GM18508 (cell line): ENCODE data around the gene HTT.
"Not testable (repeated sequence)": the region's sequence is repeated elsewhere in the genome, so short reads cannot be mapped to it uniquely, and the experiment has no call there.

ENCODE experiments used
- ATAC-seq: cut with Tn5 transposase; IDR thresholded peaks from one replicate; pipeline ENCODE4 v1.9.1; 2021; ENCODE audit warnings: moderate number of reproducible peaks; ENCODE audit not compliant: insufficient read depth, unreplicated experiment

Gene HTT

DNA sequence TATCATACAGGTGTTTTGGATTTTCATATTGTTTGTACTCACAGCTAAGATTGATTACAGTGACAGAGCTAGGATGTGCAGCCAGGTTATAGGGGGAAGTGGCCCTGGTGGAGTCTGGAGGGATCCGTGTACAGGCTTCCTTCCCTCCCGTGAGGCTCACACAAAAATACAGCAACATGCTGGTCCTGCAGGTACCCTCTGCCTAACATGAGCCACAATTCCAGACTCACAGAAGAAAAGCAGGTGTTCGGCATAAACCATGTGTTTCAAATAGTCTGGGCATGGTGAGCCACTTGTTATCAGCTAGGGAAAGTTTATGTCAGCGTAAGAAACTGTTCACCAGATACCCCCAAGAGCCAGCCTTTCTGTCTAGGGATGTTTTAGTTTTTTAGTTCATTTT lies 82.9 kb downstream of the HTT start:
- ATAC-seq, result no peak

DNA sequence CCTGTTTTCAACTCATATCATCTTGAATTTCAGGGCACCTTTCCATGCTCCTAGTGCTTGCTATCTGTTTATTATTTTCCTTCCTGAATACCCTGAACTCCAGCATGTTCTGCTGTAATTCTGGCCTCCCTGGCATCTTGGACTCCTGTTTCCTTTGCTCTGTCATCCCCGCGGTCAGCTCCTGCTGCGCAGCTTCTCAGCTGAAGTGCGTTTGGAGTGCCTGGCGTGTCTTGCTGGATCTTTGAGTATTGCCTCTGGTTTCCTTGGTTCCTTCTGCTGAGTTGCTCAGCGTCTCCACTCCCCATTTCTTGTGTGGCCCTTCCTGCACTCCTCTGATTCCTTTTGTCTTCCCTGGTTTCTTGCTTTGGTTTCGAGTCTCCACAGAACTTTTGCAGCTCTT lies 84.4 kb downstream of the HTT start:
- ATAC-seq, result no peak

DNA sequence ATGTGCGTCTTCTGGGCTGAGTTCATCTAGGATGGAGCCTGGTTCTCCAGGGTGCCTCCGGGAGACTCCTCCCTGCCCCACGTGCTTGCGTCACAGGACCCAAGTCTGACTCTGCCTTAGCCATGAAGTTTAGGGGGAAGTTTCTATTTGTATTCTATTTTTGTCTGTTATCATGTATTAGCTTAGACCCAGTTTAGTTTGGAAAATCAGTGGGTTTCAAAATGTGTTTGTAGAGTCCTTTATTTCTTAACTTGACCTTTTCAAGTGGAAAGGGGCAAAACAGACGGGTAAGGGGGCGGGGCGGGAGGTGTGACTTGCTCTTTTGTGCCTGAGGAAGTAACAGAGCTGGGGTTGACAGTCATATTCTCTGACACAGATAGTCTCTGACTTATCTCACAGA lies 86.0 kb downstream of the HTT start:
- ATAC-seq, result no peak

DNA sequence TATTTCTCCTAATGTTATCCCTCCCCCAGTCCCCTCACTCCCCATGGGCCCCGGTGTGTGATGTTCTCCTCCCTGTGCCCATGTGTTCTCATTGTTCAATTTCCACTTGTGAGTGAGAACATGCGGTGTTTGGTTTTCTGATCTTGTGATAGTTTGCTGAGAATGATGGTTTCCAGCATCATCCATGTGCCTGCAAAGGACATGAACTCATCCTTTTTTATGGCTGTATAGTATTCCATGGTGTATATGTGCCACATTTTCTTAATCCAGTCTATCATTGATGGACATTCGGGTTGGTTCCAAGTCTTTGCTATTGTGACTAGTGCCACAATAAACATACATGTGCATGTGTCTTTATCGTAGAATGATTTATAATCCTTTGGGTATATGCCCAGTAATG lies 86.6 kb downstream of the HTT start:
- not testable (repeated sequence) for ATAC-seq

DNA sequence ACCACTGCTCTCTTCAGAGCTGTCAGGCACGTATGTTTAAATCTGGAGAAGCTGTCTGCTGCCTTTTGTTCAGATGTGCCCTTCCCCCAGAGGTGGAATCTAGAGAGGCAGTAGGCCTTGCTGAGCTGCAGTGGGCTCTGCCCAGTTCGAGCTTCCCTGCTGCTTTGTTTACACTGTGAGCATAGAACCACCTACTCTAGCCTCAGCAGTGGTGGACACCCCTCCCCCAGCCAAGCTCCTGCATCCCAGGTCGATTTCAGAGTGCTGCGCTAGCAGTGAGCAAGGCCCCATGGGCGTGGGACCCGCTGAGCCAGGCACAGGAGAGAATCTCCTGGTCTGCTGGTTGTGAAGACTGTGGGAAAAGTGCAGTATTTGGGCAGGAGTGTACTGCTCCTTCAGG lies 92.0 kb downstream of the HTT start:
- not testable (repeated sequence) for ATAC-seq

DNA sequence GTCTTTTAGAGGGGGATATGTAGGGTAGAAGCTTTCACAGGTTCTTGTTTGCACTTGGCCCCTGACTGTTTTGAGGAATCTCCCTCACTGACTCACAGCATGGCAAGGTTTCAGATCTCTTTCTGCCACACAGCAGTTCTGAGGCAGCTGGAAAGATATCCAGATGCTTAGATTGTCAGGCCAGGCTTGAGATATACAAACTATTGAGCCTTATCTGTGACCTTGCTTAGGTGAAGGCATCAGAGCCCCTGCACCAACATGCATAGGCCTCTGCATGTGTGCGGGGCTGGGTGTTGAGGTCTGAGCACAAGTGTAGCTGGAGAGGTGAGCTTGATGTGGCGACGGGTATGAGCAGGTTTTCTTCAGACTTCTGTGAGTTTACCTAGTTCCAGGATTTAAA lies 93.5 kb downstream of the HTT start:
- no peak for ATAC-seq

DNA sequence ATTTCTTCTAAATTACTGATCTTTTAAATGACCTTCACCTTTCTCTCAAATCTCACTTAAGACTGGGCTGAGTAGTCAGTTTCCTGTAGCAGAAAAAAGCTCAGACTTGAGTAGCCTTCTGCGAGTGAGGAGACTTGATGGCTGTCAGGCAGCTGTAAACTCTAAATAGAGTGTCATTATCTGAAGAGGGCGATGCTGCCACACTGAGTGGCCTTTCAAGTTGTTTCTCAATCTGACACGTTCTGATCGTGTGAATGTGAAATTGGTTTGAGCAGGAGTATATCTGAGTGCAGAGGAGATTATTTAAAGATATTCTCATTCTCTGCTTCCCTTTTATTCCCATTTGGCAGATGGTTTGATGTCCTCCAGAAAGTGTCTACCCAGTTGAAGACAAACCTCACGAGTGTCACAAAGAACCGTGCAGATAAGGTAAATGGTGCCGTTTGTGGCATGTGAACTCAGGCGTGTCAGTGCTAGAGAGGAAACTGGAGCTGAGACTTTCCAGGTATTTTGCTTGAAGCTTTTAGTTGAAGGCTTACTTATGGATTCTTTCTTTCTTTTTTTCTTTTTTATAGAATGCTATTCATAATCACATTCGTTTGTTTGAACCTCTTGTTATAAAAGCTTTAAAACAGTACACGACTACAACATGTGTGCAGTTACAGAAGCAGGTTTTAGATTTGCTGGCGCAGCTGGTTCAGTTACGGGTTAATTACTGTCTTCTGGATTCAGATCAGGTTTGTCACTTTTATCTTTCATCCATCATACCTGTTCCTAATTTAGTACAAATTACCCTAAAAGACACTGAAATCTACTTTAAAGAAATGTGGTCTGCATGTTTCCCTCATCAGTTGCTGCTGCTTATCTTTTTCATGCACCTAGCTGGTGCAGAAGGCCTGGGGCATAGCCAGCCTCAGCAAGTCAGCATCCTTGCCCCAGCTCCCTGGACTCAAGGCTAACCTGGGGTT lies 100.2 kb downstream of the HTT start:
- no peak for ATAC-seq

DNA sequence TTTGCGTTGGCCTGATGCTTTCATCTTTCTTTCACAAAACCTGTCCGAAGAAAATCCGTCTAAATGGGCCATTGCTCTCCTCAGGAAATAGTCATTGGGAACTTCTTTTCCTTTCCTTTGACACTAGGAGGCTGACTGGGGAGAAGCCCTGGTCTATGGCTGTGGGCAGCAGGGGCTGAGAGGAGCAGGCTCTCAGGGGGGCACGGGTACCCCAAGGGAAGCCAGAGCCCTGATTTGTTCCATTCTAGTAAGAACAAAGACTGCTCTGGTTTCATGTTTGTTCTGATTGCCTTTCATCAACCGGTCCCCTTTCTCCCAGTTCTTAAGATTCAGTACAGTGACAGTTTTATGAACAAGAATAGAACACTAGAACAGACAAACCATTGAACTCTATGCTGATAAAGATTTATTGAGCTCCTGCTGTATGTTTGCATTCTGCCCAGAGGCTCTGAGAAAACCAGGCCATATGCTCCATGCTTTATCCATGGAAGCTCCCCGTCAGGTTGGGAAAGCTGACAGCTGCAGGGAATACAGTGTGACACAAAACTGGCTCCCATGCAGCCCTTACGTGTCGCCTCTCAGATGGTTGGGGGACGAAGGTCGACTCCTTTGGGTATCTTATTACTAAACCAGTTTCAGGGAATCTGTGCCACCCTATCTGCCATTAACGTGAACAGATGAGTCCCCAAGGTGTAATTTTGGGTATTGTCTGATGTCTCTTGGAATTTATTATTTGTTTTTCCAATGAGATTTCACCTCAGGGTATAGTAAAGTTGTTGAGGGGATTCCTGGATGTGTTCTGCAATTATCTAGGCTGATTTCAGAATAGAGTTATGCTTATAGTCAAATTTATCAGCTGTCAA lies 102.1 kb downstream of the HTT start:
- ATAC-seq, result no peak

DNA sequence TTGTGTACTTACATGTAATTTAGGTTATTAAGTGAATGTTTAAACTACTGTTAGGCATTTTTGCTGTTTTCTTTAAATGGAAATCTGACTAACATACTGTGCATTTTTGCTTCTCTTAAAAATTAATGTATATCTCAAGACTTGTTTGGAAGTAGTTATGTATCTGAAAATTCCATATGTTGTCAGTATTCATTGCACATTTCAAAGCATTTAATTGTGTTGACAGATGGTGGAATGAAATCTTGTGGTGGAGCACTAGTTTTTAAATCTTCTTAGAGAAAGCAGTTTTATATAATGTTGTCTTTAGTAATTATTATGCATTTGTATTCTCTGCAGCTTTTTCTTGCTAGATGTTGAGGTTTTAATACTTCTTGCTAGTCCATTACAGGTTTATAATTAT lies 102.9 kb downstream of the HTT start:
- no peak for ATAC-seq

DNA sequence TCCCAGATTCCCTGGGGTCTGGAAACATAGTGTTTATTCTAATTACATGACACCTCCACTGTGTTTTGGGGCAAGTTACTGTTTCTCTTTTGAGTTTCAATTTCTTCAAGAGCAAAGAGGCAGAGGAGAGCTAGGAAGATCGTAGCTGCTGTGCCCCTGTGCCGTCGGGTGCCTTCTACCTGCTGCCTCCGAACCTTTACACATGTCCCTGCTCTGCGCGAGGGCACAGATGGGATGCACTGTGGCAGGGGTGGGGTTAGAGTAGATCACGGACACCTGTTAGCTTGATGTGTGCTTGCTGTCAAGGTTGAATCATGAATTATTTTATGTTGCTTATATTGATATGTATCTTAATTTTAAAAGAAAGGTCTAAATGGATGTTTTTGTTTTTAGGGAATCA lies 103.4 kb downstream of the HTT start:
- ATAC-seq, result no peak

DNA sequence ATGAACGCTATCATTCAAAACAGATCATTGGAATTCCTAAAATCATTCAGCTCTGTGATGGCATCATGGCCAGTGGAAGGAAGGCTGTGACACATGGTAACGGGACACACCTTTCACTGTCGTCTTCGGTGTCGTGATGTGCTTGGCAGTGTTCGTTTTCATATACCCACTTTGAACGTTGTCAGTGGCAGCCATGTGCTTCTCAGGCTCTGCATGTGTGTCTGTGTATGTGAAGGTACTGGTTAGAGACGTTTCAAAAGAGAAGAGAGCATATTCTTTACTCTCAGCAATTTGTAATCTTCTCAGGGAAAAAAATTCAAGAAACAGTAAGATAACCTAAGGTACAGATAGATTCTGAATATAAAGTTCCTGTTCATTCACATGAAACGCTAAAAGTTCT lies 103.9 kb downstream of the HTT start:
- ATAC-seq, result no peak

DNA sequence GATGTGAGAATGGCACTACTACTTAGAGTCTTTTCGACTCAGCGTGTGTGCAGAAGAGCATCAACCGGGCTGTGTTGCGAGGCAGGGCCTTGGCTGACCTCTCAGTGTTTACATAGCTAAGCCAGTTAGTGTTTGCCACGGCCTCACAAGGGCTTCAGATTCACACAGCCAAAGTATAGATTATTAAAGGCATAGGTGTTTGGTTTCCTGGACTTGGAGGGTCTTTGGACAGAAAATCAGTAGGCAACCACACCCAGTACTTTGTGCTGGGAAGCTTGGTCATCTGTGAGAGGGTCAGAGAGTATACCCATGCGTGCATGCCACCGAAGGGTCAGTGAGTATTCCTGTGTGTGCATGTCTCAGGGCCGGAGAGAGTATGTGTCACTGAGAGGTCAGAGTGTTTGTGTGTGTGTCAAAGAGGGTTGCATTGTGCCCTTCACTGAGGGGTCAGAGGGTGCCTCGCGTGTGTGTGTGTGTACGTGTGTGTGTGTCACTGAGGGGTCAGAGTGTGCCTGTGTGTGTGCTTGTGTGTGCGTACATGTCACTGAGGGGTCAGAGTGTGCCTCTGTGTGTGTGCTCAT lies 104.7 kb downstream of the HTT start:
- ATAC-seq, result no peak

DNA sequence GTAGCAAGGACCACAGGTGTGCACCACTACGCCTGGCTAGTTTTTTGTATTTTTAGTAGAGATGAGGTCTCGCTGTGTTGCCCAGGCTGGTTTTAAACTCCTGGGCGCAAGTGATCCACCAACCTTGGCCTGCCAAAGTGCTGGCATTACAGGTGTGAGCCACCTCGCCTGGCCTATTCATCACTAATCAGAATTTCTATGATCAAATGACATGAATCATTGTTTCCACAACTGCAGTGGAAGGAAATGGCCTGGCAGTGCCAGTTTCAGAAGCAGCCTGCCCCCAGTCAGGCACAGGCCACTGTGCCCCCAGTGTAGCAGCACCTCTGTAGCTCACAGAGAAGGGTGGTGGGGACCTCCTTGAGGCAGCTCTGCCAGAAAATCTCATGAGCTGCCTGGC lies 108.5 kb downstream of the HTT start:
- ATAC-seq, result no peak

DNA sequence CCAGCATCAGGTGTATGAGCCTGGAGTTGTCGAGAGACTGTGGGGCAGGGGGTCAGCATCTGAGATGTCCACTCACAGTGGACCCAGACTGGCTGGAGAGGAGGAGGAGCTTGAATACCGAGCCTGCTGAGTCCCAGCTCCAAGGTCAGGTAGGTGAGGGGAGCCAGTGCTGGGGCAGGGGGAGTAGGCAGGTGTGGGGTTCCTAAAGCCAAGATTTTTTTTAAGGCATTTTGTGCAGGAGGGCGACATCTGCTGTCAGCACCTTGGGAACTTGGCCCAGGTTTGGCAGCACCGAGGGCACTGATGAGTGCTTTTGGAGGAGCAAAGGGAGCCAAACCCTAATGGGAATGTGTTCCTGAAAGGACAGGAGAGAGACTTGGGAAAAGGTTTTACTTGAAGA lies 110.2 kb downstream of the HTT start:
- no peak for ATAC-seq

DNA sequence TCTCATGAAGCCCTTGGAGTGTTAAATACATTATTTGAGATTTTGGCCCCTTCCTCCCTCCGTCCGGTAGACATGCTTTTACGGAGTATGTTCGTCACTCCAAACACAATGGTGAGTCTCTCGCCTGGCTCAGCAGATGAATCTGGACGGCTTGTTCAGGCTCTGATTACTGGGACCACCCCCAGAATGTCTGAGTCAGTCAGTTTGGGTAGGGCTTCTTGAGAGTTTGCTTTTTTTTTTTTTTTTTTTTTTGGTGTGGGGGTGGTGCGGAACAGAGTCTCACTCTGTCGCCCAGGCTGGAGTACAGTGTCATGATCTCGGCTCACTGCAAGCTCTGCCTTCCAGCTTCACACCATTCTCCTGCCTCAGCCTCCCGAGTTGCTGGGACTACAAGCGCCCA lies 112.1 kb downstream of the HTT start:
- ATAC-seq, result no peak

DNA sequence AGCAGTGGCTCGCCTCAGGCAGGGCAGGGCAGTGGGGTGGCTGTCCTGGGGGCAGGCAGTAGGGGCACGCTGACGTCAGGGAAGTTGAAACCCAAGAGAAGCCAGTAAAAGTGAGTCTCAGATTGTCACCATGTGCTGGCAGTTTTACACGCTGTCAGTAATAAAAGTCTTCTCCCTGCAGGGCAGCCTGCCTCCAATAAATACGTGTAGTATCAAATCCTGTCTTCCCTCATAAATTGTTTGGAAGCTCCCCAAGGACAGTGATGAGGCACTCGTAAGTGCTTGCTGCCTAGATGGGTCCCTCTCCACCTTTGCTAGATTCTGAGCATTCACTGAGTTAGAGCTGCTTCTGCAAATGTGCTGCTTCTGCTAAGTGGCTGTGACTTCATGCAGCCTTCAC lies 113.6 kb downstream of the HTT start:
- ATAC-seq, result no peak

DNA sequence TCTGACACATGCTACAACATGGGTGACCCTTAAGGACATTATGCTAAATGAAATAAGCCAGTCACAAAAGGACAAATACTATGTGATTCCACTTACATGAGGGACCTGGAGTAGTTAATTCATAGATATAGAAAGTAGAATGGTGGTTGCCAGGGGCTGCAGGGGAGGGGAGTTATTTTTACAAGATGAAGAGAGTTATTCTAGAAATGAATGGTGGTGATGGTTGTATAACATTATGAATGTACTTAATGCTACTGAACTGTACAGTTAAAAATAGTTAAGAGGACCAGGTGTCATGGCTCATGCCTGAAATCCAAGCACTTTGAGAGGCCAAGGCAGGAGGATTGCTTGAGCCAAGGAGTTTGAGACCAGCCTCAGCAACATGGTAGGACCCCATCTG lies 115.0 kb downstream of the HTT start:
- ATAC-seq, result no peak

DNA sequence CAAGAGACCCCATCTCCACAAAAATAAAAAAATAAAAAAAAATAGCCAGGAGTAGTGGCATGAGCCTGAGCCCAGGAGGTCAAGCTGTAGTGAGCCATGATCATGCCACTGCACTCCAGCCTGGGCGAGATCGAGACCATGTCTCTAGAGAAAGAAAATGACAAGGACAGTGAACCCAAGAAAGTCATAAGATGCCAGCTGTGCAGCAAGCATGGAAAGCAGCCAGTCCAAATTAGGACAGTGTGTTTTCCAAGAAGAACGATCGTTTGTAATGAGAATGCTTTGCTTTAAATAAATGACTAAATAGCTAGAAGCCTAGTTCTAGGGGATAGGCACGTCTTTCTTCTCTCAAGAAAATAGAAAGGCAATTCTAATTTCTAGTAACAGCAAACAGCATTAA lies 116.1 kb downstream of the HTT start:
- no peak for ATAC-seq

DNA sequence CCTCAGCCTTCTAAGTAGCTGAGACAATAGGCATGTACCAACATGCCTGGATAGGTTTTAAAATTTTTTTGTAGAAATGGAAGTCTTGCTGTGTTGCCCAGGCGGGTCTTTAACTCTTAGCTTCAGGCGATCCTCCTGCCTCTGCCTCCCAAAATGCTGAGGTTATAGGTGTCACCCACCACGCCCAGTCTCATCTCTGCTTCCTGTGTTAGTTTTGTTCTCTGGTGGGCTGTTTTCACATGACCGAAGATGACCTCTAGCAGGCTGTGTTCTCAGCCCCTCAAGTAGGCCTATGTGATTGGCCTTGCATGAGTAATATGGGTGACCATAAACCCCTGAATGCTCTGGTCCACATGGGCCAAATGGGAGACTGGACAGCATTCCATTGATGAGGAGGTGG lies 117.7 kb downstream of the HTT start:
- no peak for ATAC-seq

DNA sequence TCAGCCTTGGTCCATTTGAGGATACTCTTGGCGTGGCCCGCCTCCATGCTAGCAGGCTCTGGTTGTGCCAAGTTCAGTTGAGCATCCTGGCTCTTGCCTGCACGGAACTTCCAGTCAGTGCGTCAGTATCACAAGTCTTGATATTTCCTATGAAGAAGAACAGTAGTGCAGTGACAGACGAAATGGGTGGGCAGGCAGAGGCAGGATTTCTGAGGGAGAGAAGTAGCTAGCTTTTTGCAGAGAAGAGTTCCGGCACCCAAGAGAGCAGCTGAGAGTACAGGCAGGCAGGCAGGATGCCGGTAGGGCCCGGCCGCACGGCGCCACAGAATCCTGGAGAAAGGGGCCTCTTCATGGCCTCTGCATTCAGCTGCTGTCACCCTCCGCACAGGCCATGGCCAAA lies 118.3 kb downstream of the HTT start:
- ATAC-seq, result no peak
